Endothelial cell of umbilical vein (primary cell): ENCODE results near the gene MACROD2. TPM values are rescaled to one million over a fixed set of nuclear protein-coding genes. Genes with fewer than 3 reads are reported as not detected.

Experiments
- BruUV-seq: library from RNA; stranded (reverse); fragments of 400-500 nt; replicated peaks from 2 replicates; lab custom pipeline; 2021; lab: Mats Ljungman, UMichigan
- CTCF ChIA-PET: fragments of 300-600, 350-600 bp; sonication (Branson Sonifier 250); formaldehyde crosslinking; loops from one replicate; lab custom pipeline; 2021; ENCODE audit warnings: antibody characterized with exemption, inconsistent platforms; lab: Charles Lee
- POLR2A ChIA-PET: fragments of 300-600, 350-600 bp; sonication (Branson Sonifier 250); formaldehyde crosslinking; loops from one replicate; lab custom pipeline; 2021; ENCODE audit warnings: antibody characterized with exemption, inconsistent platforms; lab: Charles Lee
- DNase-seq: peaks from one replicate; pipeline ENCODE4 v3.0.0-alpha.2; 2011; ENCODE audit warnings: low read depth, low spot score
- FAIRE-seq: peaks from 2 replicates; lab custom pipeline; 2011; peaks lifted over from hg19 to GRCh38; lab: Jason Lieb, UNC
- H2AFZ ChIP-seq: 2 replicates; pipeline ENCODE4 v1.6.0; 2012; ENCODE audit warnings: low read depth, low read length, control low read depth, inconsistent platforms
- H3K27ac ChIP-seq: 2 replicates; pipeline ENCODE4 v1.5.1; 2011; ENCODE audit warnings: low read depth, mild to moderate bottlenecking, control low read depth, low read length, moderate library complexity; ENCODE audit not compliant: insufficient read depth
- H3K27me3 ChIP-seq, 2 experiments: 2 replicates each; pipeline versions ENCODE4 v1.6.0 to v1.6.1; 2011; ENCODE audit warnings: low read length in 2 of 2, mixed read lengths in 1 of 2; ENCODE audit not compliant: control insufficient read depth in 2 of 2, insufficient read depth in 2 of 2
- H3K36me3 ChIP-seq, 2 experiments: 2 replicates in 1 of 2; 3 replicates in 1 of 2; pipeline ENCODE4 v1.5.1; 2011; ENCODE audit warnings: low read length in 2 of 2, mild to moderate bottlenecking in 1 of 2, moderate library complexity in 1 of 2; ENCODE audit not compliant: control insufficient read depth in 2 of 2, insufficient read depth in 2 of 2; ENCODE audit errors: extremely low read depth in 1 of 2
- H3K4me1 ChIP-seq: 3 replicates; pipeline ENCODE4 v1.5.1; 2011; ENCODE audit warnings: mild to moderate bottlenecking, low read length; ENCODE audit not compliant: control insufficient read depth, insufficient read depth; ENCODE audit errors: extremely low read depth
- H3K4me2 ChIP-seq: 2 replicates; pipeline ENCODE4 v1.6.1; 2011; ENCODE audit warnings: low read length, control low read depth, mixed read lengths; ENCODE audit not compliant: insufficient read depth
- H3K4me3 ChIP-seq, 3 experiments: fragments of 200-600 bp in 1 of 3; sonication (generic), shearing (Covaris generic) in 1 of 3; replicated peaks in 1 of 3; 2 replicates each; pipeline ENCODE4 v1.5.1; 2011 to 2016; ENCODE audit warnings: control low read depth in 3 of 3, low read length in 3 of 3, mild to moderate bottlenecking in 2 of 3, inconsistent platforms in 1 of 3, low read depth in 1 of 3, moderate library complexity in 1 of 3; ENCODE audit not compliant: insufficient read depth in 1 of 3
- H3K79me2 ChIP-seq: 2 replicates; pipeline ENCODE4 v1.6.0; 2012; ENCODE audit warnings: low read length, inconsistent platforms; ENCODE audit not compliant: control insufficient read depth, insufficient read depth
- H3K9ac ChIP-seq: replicated peaks from 2 replicates; pipeline ENCODE3; 2011; ENCODE audit warnings: low read length, control low read depth; ENCODE audit not compliant: insufficient read depth; ENCODE audit errors: extremely low read depth
- H3K9me1 ChIP-seq: replicated peaks from 3 replicates; pipeline ENCODE4 v1.6.0; 2011; ENCODE audit warnings: mild to moderate bottlenecking, low read length; ENCODE audit not compliant: control insufficient read depth, insufficient read depth; ENCODE audit errors: extremely low read depth
- H3K9me3 ChIP-seq: replicated peaks from 2 replicates; pipeline ENCODE4 v1.5.1; 2012; ENCODE audit warnings: low read length, inconsistent platforms; ENCODE audit not compliant: control insufficient read depth, insufficient read depth
- H4K20me1 ChIP-seq: replicated peaks from 2 replicates; pipeline ENCODE3; 2011; ENCODE audit warnings: mild to moderate bottlenecking, low read length; ENCODE audit not compliant: control insufficient read depth, insufficient read depth; ENCODE audit errors: extremely low read depth
- EZH2 ChIP-seq: IDR thresholded peaks from 2 replicates; pipeline ENCODE4 v1.6.1; 2012; ENCODE audit warnings: borderline replicate concordance, low read depth, mild to moderate bottlenecking, moderate library complexity, low read length, inconsistent platforms; ENCODE audit not compliant: severe bottlenecking
- FOS ChIP-seq: IDR thresholded peaks from 2 replicates; pipeline ENCODE4 v1.6.1; 2011; ENCODE audit warnings: mild to moderate bottlenecking, low read length, moderate library complexity, borderline replicate concordance; ENCODE audit not compliant: insufficient read depth
- GATA2 ChIP-seq: IDR thresholded peaks from 2 replicates; pipeline ENCODE4 v1.7.0; 2011; ENCODE audit warnings: low read depth, mild to moderate bottlenecking, moderate library complexity, mixed read lengths, low read length; ENCODE audit not compliant: insufficient read length, insufficient read depth
- JUN ChIP-seq: IDR thresholded peaks from 2 replicates; pipeline ENCODE4 v1.6.1; 2011; ENCODE audit warnings: borderline replicate concordance, low read depth; ENCODE audit not compliant: insufficient read length, insufficient read depth
- MAX ChIP-seq: IDR thresholded peaks from 2 replicates; pipeline ENCODE4 v1.6.1; 2011; ENCODE audit not compliant: insufficient read depth, insufficient read length
- MYC ChIP-seq: IDR thresholded peaks from one replicate; pipeline ENCODE4 v1.6.1; 2011; ENCODE audit warnings: mild to moderate bottlenecking, low read depth, low read length
- POLR2A ChIP-seq: IDR thresholded peaks from 2 replicates; pipeline ENCODE4 v1.6.1; 2012; ENCODE audit warnings: low read depth, mild to moderate bottlenecking, control low read depth, low read length
- POLR2AphosphoS5 ChIP-seq: IDR thresholded peaks from 2 replicates; pipeline ENCODE4 v1.6.1; 2012; ENCODE audit warnings: low read depth, mild to moderate bottlenecking, control low read depth, low read length, moderate library complexity; ENCODE audit not compliant: insufficient read depth
- dilution Hi-C: fragments of 300-500 bp; cut with MboI; formaldehyde crosslinking; loops from one replicate; pipeline ENCODE4 v1.15.0; 2019; ENCODE audit warnings: low sequenced_read_pairs; ENCODE audit not compliant: extremely low pct_ligation_motif_present
- intact Hi-C: fragments of 100-400 bp; cut with micrococcal nuclease; formaldehyde crosslinking; loops from one replicate; pipeline ENCODE4 v1.10.0; 2022
- polyA plus RNA-seq, 4 experiments: library from polyadenylated mRNA; depleted of rRNA in 3 of 4; stranded (reverse) in 3 of 4; unstranded in 1 of 4; fragments of >200 nt; gene quantifications; 2 replicates each; pipeline versions ENCODE4 v1.2.1 to v1.2.3, GENCODE V29; 2011 to 2012; ENCODE audit warnings: missing spikeins in 1 of 4
- total RNA-seq: library from RNA; stranded (reverse); gene quantifications from 2 replicates; pipeline ENCODE4 v1.2.3, GENCODE V29; 2021
- TF ChIP-seq, protein P1 (sequence below), 2 donors: IDR thresholded peaks; 1 replicate in 1 of 2; 2 replicates in 1 of 2; pipeline ENCODE4 v1.5.1; 2011; ENCODE audit warnings: low read length in 2 of 2, mild to moderate bottlenecking in 2 of 2, moderate library complexity in 2 of 2, control low read depth in 1 of 2, inconsistent platforms in 1 of 2, low read depth in 1 of 2; ENCODE audit not compliant: insufficient read depth in 1 of 2; ENCODE audit errors: extremely low read depth in 1 of 2

The MACROD2 gene
- total and polyA plus RNA-seq, 2 donors (not counting 3 experiments of a cell fraction or from before 2014, with no cell fraction given), result 0.11 to 0.73 TPM

DNA sequence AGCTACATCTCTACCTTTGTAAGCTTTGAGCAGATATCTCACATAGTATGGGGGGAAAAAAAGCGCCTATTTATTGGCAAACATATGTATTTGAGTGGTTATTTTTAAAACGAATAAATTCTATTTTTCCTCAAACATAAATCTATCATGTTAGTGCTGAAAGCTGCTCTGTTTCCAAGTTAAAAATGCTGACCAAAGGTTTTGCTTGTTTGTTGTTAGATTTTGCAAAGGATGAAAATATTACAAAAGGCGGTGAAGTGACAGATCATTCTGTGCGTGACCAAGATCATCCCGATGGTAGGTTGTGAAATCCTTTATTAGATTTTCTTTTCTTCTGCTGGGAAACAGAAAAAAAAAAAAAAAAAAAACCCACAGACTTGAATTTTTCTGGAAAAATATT, 1972.0 kb downstream of the MACROD2 start:
- dilution Hi-C loops (no loop called here), intact Hi-C loops (no loop called here)
- Histone ChIP-seq H3K27ac (no peak overlapping the region), H3K9me1 (no peaks in the 10 kb centered on the region), H3K79me2 (no peaks in the 10 kb centered on the region), H3K4me2 (no peak overlapping the region), H3K9ac (no peak overlapping the region), H4K20me1 (no peaks in the 10 kb centered on the region), H3K27me3 (no peaks in the 10 kb centered on the region), H3K4me3 (no peak overlapping the region), H3K9me3 (no peaks in the 10 kb centered on the region), H3K36me3 (no peaks in the 10 kb centered on the region), H3K4me1 (no peaks in the 10 kb centered on the region), H2AFZ (no peak overlapping the region)
- no peak for DNase-seq
- ChIA-PET POLR2A (no interaction called here), CTCF (no interaction called here)
- TF ChIP-seq FOS (no peak), GATA2 (no peak), POLR2A (no peak), POLR2AphosphoS5 (no peak), JUN (no peak), EZH2 (no peak), MYC (no peak), MAX (no peak)
- TF ChIP-seq, protein P1, sequence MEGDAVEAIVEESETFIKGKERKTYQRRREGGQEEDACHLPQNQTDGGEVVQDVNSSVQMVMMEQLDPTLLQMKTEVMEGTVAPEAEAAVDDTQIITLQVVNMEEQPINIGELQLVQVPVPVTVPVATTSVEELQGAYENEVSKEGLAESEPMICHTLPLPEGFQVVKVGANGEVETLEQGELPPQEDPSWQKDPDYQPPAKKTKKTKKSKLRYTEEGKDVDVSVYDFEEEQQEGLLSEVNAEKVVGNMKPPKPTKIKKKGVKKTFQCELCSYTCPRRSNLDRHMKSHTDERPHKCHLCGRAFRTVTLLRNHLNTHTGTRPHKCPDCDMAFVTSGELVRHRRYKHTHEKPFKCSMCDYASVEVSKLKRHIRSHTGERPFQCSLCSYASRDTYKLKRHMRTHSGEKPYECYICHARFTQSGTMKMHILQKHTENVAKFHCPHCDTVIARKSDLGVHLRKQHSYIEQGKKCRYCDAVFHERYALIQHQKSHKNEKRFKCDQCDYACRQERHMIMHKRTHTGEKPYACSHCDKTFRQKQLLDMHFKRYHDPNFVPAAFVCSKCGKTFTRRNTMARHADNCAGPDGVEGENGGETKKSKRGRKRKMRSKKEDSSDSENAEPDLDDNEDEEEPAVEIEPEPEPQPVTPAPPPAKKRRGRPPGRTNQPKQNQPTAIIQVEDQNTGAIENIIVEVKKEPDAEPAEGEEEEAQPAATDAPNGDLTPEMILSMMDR (IDR thresholded peaks at IDR 0.05; ENCODE audit: extremely low read depth in 1 of 2, insufficient read depth in 1 of 2, low read depth in 1 of 2, low read length in 2 of 2), result no peak
- no TSS peak for BruUV-seq
- FAIRE-seq, result no peak
